HG03432 (cell line): ENCODE data around the gene DDX3X.
"Not testable (repeated sequence)": the region's sequence is repeated elsewhere in the genome, so short reads cannot be mapped to it uniquely, and the experiment has no call there.

Experiments used
- ATAC-seq: cut with Tn5 transposase; IDR thresholded peaks from one replicate; pipeline ENCODE4 v1.9.1; 2021; ENCODE audit warnings: mild to moderate bottlenecking, moderate library complexity; ENCODE audit not compliant: unreplicated experiment

The DDX3X gene

GRCh38 chrX:41411222-41411621 is 77.3 kb downstream of the DDX3X start:
- ATAC-seq, result not testable (repeated sequence)

- no peak for ATAC-seq
Measured at GRCh38 chrX:41412261-41413081, 78.5 kb downstream of the DDX3X start.
